Measurements from ENCODE around the gene FHIP1B. TPM values are rescaled to one million over a fixed set of nuclear protein-coding genes. Genes with fewer than 3 reads are reported as not detected.

FHIP1B gene
- total and polyA plus RNA-seq, 2 of the 4 experiments (the other 2 are of a cell fraction), result 5.9 to 30.2 TPM

DNA sequence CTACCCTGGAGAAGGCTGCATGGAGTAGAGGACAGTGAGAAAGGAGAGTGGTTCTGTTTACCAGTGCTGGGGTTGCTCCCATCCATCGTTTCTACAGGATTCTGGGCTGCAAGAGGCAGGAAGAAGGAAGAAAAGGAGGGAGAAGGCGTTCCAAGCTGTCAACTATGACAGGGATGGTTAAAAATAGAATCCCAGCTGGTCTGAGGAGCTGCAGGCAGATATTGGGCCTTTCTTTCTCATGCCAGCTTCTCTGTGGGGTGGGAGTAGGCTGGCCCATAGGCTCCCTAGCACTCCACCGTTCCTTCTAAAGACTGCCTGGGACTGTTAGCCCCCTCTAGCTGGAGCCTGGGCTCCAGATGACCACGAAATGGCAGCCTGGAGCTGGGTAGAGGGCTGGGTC lies 38.8 kb upstream of the FHIP1B start:
- Histone ChIP-seq H3K4ac (ENCODE audit: low read depth, low read length) (no peak overlapping the region), H2AK9ac (replicated peaks; ENCODE audit: low read depth, low read length, poor library complexity) (no peak overlapping the region), H3K4me1 (ENCODE audit: control insufficient read depth, insufficient read depth, low read length) (no peaks in the 10 kb centered on the region), H3K18ac (ENCODE audit: low read depth, low read length) (no peak overlapping the region), H3K23ac (ENCODE audit: low read depth, low read length) (no peak overlapping the region), H2BK120ac (ENCODE audit: low read depth, low read length) (no peak overlapping the region), H3K56ac (ENCODE audit: extremely low read depth, insufficient read depth, low read length) (no peak overlapping the region), H2BK20ac (ENCODE audit: low read depth, low read length) (no peak overlapping the region), H4K8ac (ENCODE audit: low read depth in 2 of 2, low read length in 2 of 2) (no peak overlapping the region), H3K4me3 (ENCODE audit: insufficient read depth, low read depth, low read length) (no peak overlapping the region), H4K20me1 (ENCODE audit: insufficient read depth, low read length) (no peaks in the 10 kb centered on the region), H3K9me1 (ENCODE audit: insufficient read depth, low read length) (no peaks in the 10 kb centered on the region), H4K91ac (ENCODE audit: insufficient read depth, low read depth, low read length) (no peak overlapping the region), H3K9me3 (ENCODE audit: control insufficient read depth, insufficient read depth, low read length) (no peaks in the 10 kb centered on the region), H3K14ac (replicated peaks; ENCODE audit: low read depth, low read length) (no peak overlapping the region), H3K36me3 (ENCODE audit: control insufficient read depth, insufficient read depth, low read length) (no peaks in the 10 kb centered on the region), H2BK5ac (ENCODE audit: low read depth, low read length, poor library complexity, severe bottlenecking) (no peak overlapping the region), H3K4me2 (ENCODE audit: low read depth, low read length) (no peak overlapping the region), H3K27ac (ENCODE audit: insufficient read depth, low read length) (no peak overlapping the region), H4K5ac (ENCODE audit: low read depth, low read length) (no peak overlapping the region), H3K27me3 (ENCODE audit: control insufficient read depth, insufficient read depth, low read length) (peaks cover 2% of the 10 kb centered on the region; the same call in 1 of the 2 replicates), H3K9ac (ENCODE audit: low read depth, low read length) (no peak overlapping the region), H2AK5ac (ENCODE audit: low read depth, low read length) (no peak overlapping the region), H3K79me1 (ENCODE audit: low read depth in 1 of 2, low read length in 2 of 2) (no peaks in the 10 kb centered on the region), H2BK15ac (ENCODE audit: low read depth, low read length) (no peak overlapping the region), H2AFZ (replicated peaks; ENCODE audit: low read length, poor library complexity) (no peak overlapping the region)
- BruUV-seq (replicated peaks), result no TSS peak
- TF ChIP-seq, protein P1, sequence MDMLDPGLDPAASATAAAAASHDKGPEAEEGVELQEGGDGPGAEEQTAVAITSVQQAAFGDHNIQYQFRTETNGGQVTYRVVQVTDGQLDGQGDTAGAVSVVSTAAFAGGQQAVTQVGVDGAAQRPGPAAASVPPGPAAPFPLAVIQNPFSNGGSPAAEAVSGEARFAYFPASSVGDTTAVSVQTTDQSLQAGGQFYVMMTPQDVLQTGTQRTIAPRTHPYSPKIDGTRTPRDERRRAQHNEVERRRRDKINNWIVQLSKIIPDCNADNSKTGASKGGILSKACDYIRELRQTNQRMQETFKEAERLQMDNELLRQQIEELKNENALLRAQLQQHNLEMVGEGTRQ (IDR thresholded peaks at IDR 0.05; ENCODE audit: low read depth, low read length), result no peak
- TF ChIP-seq SMC3 (IDR thresholded peaks at IDR 0.05; ENCODE audit: low read depth, low read length), result no peak
- TF ChIP-seq CHD1 (IDR thresholded peaks at IDR 0.05; ENCODE audit: low read depth, low read length), result no peak
- TF ChIP-seq MAZ (IDR thresholded peaks at IDR 0.05; ENCODE audit: borderline replicate concordance, low read depth, low read length), result no peak
- TF ChIP-seq NFE2L2 (IDR thresholded peaks at IDR 0.05; ENCODE audit: low read depth, low read length), result no peak
- DNase-seq, result no peak
- ChIA-PET POLR2A (ENCODE audit: unreplicated experiment) (interaction anchor here (0.6 kb wide), 1 partner anchor 1707 kb away, joined by 3 read pairs; no protein-coding TSS in a partner anchor), CTCF (interaction anchor here (1.3 kb wide), 1 partner anchor 26 kb away, joined by 3 read pairs; no protein-coding TSS in a partner anchor)
- WGBS, 2 experiments (ENCODE audit: extremely low coverage in 2 of 2, insufficient read length in 1 of 2), result no CpG with 5 or more reads among the region's 4 CpGs
- intact Hi-C loops (cut with micrococcal nuclease), result no loop called here
- in situ Hi-C loops (cut with MboI; ENCODE audit: low sequenced_read_pairs), result no loop called here
- dilution Hi-C loops (cut with HindIII; ENCODE audit: low sequenced_read_pairs, unreplicated experiment), result no loop called here
- no peak for ATAC-seq (ENCODE audit: low read depth)

Data from IMR-90 (cell line).